ENCODE results near the gene FGF13.

The FGF13 gene

GRCh38 chrX:138651494-138651893, 60.0 kb downstream of the FGF13 start:
- no peak for DNase-seq

DNA sequence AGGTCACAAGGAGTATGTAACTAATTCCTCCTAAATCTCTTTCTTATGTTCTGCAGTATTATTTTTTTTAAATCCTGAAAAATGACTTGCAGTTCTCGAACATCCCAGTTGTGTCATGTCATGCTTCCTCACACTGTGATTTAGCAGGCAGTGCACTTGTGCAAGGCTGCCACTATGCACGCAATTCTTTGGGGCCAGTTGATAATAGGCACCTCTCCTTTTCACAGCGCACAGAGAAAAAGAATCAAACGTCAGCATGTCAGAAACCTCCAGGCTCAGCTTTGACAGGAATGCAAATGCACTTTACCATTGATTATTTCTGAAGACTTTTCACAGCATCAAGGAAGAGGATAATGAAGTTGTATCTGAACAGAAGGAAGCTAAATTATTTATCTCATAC, 62.9 kb downstream of the FGF13 start:
- no peak for DNase-seq

GRCh38 chrX:138638996-138639395, 72.5 kb downstream of the FGF13 start:
- DNase-seq = no peak

Data from NCI-H446 treated with DMSO at 0.1 percent for 48 hours (cell line).